GM19193 (cell line): ENCODE measurements around the gene PLCG1.

ENCODE experiments used
- POLR2A ChIP-seq: IDR thresholded peaks from 4 replicates; pipeline ENCODE4 v1.6.1; 2011; ENCODE audit not compliant: insufficient read depth, insufficient read length; ENCODE audit errors: extremely low read depth

The PLCG1 gene

GRCh38 chr20:41221614-41222218 is 84.4 kb downstream of the PLCG1 start:
- no peak for TF ChIP-seq POLR2A

DNA sequence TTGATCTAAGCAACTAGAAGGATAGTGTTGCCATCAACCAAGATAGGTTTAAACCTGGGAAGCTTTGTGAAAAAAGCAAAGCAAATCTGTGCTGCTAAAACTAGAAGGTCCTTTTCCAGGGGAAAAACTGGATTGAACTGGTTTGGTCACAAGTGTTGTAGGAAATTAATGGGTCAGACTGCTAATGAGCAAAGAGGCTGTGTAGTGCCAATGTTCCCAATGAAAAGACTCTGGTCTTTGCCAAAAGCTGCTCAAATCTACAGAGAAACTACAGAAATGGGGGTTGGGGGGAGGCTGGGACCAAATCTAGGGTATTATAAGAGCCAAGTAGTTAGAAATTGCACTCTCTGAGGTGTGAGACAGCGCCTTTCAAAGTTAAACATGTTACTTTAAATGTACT is 85.0 kb downstream of the PLCG1 start:
- no peak for TF ChIP-seq POLR2A

DNA sequence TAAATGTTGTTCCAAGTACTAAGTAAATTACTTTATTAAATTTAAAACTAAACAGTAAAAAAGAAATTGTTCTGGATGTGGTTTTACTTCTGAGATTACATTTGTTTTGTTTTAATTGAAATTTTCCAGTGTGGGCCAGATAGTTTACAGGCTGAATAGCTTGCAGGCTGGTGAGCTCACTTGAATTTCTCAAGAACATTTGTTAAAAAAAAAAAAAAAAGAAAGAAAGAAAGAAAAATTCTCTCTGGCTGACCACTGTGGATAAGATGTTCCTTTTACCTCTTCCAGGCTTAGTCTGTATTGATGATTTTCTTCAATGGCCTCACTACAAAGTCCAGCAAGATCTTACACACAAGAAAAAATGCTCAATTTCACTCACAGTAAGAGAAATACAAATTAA is 85.4 kb downstream of the PLCG1 start:
- TF ChIP-seq POLR2A = no peak

DNA sequence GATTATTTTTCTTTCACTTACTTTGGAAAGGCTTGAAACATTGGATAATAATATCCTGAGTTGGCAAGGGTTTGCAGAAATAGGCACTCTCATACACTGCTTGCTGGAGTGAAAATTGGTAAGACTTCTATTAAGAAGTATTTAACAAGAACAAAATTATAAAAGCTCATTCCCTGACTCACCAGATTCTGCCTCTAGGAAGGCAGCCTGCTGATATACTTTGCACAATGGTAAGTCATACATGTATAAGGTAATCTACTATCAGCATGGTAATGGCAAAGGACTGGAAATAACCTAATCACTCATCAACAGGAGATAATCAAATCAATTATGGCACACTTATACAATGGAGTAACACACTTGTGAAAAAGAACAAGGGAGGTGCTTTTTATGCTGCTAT is 85.8 kb downstream of the PLCG1 start:
- no peak for TF ChIP-seq POLR2A

DNA sequence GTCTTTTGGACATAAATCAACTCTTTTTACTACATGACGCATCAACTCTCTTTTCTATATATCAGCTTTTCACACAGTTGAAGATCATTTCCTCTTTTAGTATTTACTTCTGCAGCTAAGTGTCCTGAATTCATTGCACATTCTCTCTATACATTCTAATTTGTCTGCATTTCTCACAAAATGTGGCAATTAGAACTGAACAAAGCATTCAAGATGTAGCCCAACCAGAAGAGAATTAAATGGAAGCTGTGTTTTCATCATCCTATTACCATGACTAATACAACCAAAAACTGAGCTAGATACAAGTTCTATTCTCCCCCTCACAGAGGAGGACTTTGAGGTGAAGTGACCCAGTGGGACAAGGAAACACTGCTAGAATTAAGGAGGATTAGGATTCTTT is 86.9 kb downstream of the PLCG1 start:
- no peak for TF ChIP-seq POLR2A

GRCh38 chr20:41225091-41225490 is 87.7 kb downstream of the PLCG1 start:
- TF ChIP-seq POLR2A = no peak

DNA sequence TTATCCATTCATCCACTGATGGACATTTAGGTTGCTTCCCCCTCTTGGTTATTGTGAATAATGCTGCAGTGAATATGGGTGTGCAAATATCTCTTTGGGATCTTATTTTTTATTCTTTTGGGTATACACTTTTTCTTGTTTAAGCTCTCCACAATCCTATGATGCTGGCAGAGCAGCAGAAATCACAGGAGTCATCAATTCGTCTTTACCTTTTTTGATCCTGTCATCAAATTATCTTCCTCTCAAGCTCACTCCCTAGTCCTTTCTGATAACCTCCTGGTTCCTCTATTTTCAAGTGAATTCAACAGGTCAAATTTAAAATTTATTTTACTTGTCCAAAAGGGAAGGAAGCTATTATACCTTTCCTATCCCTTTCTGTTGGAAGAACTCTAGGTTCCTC is 89.1 kb downstream of the PLCG1 start:
- no peak for TF ChIP-seq POLR2A
